CD4-positive, alpha-beta T cell treated with Interleukin-6 at 100 ng/mL for 8 hours (primary cell): Measurements from ENCODE around the gene MARCKSL1.
"Not testable (repeated sequence)": the region's sequence is repeated elsewhere in the genome, so short reads cannot be mapped to it uniquely, and the experiment has no call there.

Experiments used
- DNase-seq: peaks from one replicate; pipeline ENCODE4 v3.0.0-alpha.2; 2020; ENCODE audit warnings: mixed read lengths, low spot score

Gene MARCKSL1

DNA sequence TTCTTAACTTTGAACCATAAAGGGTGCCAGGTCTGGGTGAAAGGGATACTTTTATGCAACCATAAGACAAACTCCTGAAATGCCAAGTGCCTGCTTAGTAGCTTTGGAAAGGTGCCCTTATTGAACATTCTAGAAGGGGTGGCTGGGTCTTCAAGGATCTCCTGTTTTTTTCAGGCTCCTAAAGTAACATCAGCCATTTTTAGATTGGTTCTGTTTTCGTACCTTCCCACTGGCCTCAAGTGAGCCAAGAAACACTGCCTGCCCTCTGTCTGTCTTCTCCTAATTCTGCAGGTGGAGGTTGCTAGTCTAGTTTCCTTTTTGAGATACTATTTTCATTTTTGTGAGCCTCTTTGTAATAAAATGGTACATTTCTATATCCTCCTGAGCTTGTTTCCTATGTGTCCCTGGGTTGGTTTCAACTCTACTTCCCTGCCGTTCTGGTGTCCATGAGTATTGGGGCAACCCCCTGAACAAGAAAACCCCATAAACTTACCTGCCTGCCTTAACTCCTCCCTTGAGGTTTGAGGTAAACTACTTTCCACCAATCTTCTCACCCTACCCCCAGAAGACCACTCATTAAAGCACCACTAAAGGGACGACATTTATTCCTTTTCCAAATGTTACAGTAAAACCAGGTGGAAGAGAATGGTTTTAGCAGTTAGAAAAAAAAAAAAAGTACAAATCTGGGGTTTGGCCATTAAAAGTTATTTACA is 2.6 kb downstream of the MARCKSL1 start:
- DNase-seq = no peak

DNA sequence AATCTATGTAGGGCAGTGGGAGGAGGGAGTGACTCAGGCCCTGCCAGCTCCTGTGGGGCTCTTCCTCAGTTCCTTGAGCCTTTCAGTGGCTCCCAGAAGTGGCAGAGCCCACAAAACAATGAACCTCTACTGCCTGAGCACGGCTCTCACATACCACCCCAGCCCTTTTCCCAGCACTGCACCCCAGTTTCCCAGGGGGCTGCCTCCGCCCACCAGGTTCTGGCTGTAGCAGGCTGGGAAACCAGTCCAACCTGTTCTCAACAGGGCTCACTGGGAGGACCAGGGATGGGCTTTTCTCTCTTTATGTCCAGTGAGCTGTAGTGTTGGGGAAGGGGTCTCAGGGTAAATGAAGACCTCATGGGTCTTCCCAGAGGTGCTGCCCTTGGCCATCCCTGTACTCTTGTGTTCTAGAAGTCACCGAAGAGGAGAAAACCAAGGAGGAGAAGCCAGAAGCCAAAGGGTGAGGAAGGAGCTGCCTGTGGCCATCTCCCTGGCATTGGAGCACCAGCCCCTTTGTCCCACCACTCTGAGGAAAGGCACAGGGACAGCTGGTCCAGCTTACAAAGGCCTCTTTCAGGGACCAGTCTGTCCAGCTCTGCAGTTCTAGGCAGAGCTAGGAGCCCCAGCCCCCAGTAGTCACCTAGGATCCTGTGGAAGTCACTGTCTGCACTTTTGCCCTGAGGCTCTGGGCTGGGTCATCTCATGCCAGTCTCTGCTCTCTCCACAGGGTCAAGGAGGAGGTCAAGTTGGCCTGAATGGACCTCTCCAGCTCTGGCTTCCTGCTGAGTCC is 3.5 kb downstream of the MARCKSL1 start:
- DNase-seq = no peak

DNA sequence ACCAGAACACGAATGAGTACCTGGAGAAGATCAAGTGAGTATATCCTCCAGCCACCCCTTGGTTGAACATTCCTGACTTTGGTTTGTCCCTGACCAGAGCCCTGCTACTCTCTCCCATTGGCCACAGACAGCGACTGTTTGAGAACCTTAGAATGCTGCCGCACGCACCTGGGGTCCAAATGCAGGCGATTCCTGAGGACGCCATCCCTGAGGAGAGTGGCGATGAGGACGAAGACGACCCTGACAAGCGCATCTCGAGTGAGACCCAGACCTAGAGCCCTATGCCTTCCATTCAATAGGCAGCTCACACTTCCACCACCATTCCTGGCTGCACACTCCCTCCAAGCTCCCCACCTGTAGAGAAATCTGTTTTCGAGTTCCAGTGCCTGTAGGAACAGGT is 4.5 kb downstream of the MARCKSL1 start:
- no peak for DNase-seq

DNA sequence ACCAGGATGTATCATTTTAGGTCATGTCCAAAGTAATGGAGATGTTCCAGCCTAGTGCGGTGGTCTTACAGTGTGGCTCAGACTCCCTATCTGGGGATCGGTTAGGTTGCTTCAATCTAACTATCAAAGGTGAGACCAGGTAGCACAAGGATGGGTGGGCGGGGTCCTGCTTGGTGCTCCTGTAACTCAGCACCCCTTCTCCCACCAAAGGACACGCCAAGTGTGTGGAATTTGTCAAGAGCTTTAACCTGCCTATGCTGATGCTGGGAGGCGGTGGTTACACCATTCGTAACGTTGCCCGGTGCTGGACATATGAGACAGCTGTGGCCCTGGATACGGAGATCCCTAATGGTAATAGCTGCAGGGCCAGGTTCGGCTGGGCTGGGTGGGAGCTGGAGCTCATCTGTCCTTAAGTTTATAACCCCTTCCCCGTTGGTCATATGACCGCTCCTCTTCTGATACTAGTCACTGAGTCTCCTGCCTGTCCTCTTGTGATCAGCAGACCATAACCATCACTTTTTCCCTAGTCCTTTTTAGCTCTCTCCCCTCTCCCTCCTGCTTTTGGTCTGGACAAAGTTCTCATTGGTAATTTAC is 5.4 kb downstream of the MARCKSL1 start:
- no peak for DNase-seq

DNA sequence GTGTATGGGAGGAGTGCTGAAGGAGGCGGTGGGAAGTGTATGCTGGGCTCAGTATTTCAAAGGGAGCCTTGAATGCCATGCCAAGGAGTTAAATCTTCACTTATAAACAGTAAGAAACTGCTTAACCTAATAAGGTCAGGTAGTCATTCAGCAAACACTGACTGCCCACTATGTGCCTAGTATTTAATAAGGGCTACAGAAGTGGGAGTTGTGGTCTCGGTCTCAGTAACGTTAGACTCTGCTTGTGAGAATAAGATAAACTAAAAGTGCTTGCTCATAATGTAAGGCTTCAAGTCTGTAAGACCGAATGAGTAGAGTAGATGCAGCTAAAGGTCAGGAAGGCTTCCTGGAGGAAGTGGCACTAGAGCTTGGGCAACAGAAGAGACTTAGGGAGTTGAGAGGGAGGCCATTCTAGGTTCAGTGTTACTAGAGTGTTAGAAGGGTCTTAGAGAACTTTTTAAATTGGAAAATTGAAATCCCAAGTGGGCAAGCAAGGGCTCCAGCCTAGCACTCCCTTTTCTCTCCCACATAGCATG is 6.0 kb downstream of the MARCKSL1 start:
- no peak for DNase-seq

DNA sequence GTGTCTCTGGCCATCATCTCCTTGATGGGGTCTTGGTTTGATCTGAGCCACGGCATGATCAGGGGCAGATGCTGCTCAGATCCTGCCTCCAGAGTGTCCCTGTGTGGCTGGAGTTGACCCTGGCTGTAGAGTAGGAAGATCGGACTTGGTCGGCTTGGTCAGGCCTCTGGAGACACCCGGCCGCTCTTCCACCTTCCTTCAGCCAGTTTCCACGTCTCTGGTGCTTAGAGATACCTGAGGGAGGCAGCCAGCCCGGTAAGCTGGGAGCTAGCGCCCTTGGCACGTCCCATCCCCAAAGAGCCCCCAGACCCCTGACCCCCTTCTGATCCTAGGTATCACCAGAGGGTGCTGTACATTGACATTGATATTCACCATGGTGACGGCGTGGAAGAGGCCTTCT is 8.8 kb downstream of the MARCKSL1 start:
- no peak for DNase-seq

DNA sequence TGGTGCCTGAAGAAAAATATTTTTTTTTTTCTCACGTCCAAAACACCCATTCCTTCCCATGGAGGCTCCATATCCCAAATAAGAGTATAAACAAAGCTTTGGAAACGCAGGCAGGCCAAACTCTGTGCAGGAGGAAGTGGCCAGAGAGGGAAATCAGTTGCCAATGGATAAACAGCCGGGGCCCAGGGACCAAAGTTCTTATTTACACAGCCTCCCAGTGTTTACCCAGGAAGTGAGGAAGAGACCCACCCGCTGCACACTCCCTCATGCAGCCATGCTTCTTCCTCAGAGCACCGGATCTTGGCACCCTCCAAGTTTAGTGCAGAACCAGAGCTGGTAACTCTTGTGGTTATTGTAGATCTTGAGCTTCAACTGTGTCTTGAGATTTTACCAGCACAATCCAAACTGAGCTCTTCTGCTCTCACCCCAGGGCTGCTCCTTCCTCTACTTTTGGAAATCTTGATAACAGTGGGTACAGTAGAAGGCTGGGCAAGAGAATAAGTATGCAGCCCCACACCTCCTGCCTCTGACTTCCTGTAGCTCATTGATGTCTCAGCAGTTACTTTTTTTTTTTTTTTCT is 14.2 kb downstream of the MARCKSL1 start:
- DNase-seq = peak; percentile 46

DNA sequence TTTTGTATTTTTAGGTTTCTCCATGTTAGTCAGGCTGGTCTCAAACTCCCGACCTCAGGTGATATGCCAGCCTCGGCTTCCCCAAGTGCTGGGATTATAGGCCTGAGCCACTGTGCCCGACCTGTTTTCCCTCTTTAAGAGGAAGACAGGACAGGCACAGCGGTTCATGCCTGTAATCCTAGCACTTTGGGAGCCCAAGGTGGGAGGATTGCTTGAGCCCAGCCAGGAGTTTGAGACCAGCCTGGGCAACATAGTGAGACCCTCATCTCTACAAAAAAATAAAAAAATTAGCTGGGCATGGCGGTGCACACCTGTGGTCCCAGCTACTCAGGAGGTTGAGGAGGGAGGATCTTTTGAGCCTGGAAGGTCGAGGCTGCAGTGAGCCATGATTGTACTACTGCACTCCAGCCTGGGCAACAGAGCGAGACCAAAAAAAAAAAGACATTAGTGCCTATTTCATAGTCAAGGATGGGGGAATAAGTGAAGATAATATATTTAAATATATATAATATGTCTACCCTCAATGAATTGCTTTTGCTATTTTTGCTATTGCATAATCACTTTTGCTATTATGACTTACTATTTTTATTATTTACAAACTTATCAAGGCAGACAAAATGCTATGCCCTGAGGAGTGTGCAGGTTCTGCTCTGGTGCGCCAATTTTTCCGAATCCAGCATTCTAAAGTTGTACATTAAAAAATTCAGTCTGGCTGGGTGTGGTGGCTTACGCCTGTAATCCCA is 17.7 kb downstream of the MARCKSL1 start:
- no peak for DNase-seq

DNA sequence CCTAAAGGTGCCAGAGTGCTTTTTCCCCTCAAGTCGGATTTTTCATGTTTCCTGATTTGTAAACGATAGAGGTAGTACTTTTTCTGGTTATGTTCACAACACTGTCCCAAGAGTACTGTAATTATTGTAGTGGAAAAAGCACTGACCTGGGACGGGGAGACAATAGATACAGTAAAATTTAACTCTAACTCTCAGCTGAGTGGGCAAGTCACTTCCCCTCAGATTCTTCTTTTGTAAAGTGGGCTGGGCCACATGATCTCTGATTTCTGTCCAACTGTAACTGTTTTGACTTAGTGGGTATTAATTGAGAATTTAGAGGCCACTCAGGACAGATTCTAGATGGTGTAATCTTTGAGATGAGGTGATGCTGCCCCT is 19.1 kb downstream of the MARCKSL1 start:
- DNase-seq = no peak

DNA sequence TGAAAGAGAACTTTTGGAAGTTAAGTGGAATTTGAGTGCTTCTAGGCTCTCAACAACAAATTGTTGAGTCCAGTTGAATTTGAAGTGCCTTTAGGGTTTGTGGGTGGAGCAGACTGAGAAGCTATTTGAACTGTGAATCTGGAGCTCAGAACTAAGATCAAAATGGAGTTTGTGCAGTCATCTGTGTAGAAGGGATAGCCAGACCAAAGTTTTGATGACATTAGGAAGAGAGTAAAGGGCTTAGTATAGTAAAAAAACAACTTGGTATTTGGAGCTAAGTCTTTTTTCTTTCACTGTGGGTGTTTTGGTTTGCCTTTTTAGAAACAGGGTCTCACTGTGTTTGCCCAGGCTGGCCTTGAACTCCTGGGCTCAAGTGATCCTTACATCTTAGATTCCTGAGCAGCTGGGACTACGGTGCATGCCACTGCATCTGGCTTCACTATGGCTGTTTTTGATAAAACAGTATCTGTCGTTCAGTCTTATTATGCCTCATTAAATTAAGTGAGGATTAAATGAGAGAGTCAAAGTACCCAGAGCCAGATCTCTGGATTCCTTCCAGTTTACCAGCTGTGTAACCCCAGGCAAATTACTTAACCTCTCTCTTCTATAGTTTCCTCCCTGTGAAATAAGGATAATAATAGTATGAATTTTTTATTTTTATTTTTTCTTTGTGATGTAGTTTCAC is 24.2 kb downstream of the MARCKSL1 start:
- no peak for DNase-seq

DNA sequence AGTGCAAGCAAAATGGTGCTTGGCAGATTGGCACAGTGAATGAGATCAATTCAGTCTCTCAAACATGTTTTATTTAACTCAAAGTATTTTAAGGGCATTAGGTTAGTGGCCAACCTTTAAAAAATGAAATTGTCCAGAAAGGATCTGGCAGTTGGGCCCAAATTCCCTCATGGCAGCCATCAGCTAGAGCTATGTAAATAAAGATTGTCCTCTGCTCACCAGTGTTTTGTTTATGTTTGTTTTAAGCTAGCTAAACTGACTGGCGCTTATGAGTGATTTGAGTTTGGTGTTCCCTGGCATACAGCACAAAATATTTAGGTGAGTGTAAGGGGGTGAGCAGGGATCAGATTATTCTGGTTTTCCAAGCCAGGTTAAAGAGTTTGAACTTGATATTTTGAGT is 26.1 kb downstream of the MARCKSL1 start:
- no peak for DNase-seq

DNA sequence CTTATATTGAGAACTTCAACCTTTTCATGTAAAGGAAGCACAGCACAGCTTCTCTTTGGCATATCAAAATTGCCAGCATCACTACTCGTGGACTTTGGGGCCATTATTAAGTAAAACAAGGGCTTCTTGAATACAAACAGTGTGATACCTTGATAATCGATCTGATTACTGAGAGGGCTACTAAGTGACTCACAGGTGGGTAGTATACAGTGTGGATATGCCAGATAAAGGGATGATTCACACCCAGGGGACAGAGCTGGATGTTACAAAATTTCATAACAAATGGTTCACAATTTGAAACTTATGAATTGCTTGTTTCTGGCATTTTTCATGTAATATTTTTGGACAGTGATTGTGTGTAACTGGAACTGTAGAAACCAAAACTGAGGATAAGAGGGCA is 28.7 kb downstream of the MARCKSL1 start:
- no peak for DNase-seq

DNA sequence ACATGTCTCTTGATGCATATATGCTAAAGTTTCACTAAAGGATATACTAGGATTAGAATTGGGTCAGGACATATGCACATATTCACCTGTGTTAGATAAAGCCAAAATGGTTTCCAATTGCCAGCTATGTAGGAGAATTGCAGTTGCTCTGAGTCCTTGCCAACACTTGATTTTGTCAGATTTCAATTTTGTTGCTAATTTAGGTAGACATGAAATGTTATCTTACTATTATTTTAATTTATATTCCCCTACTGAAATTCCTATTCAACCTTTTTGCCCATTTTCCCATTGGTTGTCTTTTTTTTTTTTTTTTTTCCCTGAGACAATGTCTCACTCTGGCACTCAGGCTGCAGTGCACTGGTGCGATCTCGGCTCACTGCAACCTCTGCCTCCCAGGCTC is 30.7 kb downstream of the MARCKSL1 start:
- no peak for DNase-seq

DNA sequence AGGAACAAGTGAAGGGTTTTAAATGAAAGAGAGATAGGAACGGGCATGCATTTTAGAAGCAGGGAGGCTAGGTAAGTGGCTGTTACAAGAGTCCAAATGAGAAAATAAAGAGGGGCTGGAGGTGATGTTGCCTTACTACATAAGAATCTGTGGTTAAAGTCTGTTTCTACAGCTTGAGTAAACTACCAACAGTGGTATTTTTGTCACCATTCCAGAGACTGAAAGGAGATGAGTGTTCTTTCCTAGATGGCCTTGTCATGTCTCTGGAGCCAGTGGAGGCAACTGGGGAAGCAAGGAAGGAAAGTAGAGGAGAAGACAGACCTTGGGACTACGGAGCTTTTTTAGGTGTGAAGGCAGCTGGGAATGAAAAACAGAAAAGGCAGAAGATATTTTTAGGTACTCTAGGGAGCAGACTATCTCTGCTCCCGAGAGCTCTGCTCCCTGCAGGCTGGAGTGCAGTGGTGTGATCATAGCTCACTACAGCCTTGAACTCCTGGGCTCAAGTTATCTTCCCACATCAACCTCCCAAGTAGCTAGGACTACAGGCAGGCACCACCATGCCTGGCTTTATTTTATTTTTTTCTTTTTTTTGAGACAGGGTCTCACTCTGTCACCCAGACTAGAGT is 31.9 kb downstream of the MARCKSL1 start:
- no peak for DNase-seq

DNA sequence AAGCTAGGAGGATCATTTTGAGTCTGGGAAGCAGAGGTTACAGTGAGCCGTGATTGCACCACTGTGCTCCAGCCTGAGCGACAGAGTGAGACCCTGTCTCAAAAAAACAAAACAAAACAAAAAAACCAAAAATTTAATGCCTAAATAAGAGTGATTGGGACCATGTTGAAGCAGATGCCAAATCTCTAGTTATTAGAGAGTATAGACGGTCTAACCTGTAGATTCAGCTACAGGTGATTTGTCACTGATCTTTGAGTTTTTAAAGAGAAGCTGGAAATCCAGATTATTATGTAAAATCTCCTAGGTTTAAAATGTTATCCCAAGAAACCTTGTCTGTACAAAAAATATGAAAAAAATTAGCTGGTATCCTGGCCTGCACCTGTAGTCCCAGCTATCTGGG is 32.7 kb downstream of the MARCKSL1 start:
- DNase-seq = no peak

DNA sequence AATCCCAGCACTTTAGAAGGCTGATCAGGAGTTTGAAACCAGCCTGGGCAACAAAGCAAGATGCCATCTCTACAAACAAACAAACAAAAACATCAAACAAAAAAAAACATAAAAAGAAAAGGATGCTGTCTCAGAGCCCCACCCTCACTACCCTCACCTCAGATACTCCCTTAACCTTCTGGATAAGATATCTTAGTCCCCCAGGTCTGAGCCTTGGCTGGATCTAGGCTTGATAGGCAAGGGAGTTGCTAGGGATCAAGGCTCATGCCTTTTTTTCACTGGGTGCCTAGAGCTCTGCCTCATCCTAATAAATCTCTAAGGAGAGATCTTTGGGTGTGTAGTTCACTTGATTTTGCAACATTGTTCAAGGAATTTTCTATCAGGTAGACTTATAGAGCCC is 36.7 kb downstream of the MARCKSL1 start:
- DNase-seq = no peak

DNA sequence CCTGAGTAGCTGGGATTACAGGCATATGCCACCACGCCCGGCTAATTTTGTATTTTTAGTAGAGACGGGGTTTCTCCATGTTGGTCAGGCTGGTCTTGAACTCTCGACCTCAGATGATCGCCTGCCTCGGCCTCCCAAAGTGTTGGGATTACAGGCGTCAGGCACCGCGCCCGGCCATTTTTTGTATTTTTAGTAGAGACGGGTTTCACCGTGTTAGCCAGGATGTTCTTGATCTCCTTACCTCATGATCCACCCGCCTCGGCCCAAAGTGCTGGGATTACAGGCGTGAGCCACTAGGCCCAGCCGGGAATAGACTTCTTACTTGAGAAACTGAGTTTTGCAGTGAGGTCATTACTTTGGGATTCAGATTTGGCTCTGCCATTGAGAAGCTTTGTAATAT is 37.8 kb downstream of the MARCKSL1 start:
- not testable (repeated sequence) for DNase-seq

DNA sequence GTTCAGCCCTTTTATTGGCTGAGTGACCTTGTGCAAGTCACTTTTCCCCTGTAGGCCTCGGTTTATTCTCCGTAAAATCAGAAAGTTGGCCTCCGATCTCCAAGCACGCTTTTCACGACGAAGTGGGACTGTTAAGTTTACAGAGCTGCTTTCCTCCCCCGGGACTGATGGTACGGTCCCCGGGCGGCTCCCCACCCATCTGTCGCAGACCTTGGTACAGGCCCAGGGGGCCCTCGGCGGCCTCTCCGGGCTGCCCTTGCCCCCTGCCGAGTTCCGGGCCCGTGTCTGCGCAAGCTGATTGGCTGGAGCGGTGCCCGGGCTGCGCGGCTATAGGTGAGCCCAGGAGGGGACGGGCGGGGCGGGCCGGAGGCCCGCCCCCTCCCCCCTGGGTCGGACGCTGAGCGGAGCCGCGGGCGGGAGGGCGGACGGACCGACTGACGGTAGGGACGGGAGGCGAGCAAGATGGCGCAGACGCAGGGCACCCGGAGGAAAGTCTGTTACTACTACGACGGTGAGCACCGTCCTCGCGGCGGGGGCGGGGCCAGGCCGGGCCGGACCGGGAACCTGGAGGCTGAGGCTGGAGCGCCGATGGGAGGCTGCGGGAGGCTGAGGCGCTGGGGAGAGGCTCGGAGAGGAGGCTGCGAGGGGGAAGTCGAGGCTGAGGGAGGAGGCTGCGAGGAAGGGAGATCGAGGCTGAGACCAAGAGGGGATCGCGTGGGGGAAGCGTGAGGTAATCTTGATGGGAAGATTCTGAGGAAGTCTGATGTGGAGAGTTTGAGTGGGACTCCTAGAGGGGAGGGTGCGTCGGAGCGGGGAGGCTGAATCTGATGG is 44.1 kb downstream of the MARCKSL1 start, which contains the start of gene HDAC1:
HDAC1 (plus strand) TSS at position 376 of the 831 bp plus-strand sequence; CDS start at position 463, 87 bp downstream.
- peak; percentile 97 for DNase-seq

DNA sequence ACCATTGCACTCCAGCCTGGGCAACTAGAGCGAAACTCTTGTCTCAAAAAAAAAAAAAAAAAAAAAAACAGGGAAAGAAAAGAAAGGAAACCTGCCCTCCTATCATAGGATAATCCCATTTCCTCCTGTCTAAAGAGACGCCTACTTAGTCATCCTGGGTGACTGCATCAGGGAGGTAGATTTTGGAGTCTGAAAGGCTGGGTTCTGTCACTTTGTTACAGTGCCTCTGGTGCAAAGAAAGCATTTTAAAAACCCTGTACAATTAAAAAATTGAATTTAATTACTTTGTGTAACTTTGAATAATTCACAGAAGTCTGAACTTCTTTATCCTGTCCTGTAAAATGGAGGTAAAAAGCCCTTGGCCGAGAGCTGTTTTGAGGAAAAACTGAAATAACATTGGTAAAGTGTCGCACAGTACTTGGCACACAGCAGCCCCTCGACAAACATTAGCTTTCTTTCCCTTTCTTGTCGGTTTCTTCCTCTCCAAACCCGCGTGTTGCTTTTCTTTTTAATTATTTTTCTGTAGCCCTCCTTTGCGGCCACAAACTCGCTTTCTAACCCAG is 44.8 kb downstream of the MARCKSL1 start:
- no peak for DNase-seq

DNA sequence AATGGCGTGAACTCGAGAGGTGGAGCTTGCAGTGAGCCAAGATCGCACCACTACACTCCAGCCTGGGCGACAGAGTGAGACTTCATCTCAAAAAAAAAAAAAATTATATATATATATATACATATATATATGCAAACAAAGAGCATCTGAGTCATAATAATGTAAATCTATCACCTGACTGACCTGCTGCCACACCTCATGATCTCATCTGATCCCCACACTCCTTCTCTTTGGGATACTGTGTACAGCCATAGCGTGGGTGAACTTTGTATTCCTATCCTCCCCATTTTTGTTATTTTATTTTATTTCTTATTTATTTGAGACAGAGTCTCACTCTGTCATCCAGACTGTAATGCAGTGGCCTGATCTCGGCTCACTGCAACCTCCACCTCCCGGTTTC is 46.8 kb downstream of the MARCKSL1 start:
- DNase-seq = no peak
